GM19240 (cell line): ENCODE results near the gene BCR.

Source experiments
- DNase-seq: peaks from one replicate; pipeline ENCODE4 v3.0.0; 2011; ENCODE audit warnings: low spot score; ENCODE audit not compliant: insufficient read length

The BCR gene

GRCh38 chr22:23230348-23231068 lies 50.2 kb downstream of the BCR start:
- no peak for DNase-seq

GRCh38 chr22:23231471-23232093 lies 51.3 kb downstream of the BCR start:
- DNase-seq = no peak

GRCh38 chr22:23232094-23232905 lies 52.0 kb downstream of the BCR start:
- no peak for DNase-seq

GRCh38 chr22:23233084-23233531 lies 52.8 kb downstream of the BCR start:
- no peak for DNase-seq

DNA sequence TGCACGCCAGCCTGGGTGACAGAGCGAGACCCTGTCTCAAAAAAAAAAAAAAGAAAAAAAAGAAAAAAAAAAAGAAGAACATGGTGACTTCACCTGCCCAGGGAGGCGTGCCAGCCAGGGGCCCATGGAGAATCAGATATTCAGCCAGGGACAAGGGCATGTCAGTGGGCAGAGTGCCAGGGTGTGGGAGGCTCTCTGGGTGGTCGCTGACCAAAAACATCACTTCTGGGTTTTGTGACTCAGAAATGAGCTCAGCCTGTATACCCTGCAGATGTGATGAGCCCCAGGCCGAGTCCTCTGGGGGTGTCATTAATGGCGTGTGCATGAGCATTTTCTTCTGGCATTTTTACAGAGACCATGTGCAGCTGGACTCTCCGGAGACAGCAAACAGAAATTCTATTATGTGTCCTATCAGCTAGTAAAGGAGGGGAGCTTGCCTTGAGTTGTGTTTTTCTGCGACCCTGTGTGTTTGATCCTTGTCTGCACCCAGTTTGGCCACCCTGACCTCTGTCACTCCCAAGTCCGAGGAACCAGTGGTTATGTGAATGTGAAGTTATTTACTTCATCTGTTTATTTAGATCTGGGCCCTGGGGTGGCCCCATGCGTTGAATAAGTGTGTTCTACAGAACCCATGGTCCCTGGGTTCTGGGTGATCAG lies 53.6 kb downstream of the BCR start:
- no peak for DNase-seq

- DNase-seq = no peak
Measured at GRCh38 chr22:23234409-23235161, 54.3 kb downstream of the BCR start.

- DNase-seq = no peak
Measured at GRCh38 chr22:23235425-23235824, 55.1 kb downstream of the BCR start.

GRCh38 chr22:23236026-23236425 lies 55.7 kb downstream of the BCR start:
- DNase-seq = no peak

DNA sequence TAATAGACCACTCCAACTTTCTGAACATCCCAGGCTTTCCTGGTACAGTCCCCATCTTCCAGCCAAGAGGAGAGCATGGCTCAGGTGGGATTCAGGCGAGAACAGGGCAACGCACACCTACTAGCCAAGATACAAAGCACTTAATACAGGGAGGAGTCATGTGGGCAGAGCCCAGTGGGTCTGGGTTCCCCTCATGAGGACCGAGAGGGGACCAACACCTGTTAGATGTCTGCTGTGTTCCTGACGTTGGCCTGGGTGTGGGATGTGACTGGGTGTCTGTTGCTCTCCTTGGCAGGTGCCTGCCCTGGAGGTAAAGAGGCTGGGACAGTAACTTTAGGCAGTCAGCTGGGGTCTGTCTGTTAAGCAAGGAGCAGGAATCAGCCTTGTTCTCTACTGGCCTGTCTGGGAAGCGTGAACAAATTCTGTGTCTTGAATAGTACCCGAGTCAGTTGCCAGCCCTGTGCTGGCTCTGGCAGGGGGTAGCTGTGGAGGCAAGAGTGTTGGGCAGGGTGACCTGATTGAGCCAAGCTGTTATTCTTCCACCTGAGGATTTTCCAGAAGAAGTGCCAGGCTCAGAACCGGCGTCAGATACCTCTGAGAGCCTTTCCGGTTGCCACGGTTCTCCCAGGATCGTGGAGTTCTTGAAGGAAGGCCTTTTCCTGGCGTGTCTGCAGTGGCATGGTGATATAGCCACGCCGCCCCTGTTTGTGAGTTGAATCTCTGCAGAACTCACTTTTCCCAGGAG lies 56.3 kb downstream of the BCR start:
- no peak for DNase-seq

DNA sequence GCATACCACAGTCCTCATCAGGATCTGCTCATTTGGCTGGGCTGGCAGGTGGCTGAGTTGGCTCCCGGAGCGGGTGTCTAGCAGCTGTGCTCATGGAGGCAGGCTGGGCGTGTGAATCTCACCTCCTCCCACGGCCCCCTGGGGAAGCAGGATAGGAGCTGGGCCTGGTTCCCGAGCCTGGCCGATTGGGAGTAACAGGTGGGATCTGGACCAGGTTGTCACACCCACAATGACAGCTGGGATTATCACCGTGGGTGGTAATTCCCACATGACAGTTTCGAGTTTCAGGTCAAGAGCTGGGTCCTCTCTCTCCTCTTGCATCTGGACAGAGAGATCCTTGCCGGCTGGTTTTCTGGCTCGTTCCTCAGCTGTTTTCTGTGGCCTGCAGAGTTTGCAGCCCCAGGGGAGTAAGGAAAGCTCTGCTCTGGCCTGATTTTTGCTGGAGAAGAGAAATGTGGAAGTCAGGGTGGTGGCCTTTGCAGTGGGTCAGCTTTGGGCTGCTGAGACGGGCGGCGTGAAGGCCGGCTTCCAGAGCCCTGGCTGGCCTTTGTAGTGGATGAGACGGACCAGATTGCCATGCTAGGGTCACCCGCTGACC lies 57.0 kb downstream of the BCR start:
- DNase-seq = no peak

DNA sequence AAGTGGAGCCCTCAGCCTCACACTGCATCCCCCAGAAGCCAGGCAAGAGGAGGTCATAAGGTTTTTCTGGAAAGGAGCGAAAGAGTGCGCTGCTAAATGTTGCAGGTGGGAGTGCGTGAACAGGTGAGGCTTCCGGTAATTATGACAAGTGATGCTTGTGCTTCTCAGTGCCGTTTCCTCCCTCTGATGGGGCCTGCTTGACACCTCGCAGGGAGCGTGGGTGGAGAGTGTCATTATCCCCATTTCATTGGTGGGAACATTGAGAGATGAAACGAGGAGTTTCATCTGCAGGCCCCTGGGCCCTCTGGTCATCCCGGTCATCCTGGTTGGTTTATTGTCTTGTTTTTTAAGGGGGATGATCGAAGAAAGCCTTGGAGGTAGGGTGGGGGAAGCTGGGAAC lies 57.5 kb downstream of the BCR start:
- no peak for DNase-seq

DNA sequence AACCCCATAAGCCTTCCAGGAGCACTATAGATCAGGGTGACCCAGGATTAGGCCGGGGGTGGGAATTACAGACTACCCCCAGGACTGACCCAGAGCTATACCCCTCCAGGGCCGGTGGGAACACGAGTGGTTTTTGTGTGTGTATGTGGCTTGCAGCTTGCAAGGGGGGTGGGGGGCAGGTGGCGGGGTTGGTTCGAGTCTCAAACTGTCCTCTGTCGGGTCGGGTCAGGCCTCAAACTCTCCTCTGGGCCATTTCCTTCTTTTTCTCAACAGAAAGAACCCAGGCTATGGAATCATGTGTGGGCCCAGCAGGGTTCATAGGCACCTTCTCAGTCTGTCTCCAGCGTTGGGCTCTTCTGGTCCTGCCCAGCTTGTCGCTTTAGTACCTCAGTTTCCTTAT lies 58.4 kb downstream of the BCR start:
- DNase-seq = no peak

DNA sequence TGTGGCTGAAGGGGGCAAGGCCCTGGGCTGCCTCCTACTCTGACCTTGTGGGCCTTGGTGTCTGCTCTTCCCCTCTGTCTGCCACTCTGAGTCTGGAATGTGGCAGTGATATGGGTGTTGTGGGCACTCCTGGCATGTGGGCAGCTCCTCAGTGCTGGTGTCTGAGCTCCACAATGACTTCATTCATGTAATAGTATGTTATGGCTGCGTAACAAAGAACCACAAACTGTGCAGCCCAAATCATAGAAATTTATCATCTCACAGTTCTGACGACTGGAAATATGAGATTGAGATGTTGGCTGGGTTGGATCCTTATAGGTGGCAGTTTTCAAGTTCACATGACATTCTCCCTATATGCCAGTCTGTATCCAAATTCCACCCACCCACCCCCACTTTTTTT lies 59.1 kb downstream of the BCR start:
- no peak for DNase-seq

DNA sequence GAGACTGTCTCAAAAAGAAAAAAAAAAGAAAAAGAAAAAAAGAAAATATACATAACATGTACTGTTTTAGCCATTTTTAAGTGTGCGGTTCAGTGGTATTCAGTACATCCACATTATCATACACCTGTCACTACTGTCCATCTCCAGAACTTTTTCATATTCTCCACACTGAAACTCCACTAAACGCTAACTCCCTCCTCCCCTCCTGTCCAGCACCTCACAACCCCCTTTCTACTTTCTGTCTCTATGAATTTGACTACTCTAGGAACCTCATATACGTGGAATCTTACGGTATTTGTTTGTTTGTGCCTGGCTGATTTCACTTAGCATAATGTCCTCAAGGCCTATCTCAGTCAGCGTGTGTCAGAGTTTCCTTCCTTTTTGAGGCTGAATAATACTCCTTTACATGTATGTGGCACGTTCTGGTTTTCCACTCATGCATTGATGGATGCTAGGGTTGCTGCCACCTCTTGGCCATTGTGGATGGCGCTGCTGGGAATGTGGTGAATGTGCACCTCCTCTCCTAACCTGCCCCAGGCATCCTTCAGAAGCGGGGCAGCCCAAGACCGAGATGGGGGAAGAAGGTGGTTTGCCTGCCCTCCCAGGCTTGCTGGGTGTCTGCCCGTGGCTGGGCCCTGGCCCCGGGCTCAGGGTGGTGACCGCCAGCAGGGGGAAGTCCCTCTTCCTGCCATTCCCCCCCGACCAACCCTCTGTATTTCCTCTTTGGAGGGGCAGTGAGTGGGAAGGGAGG lies 60.5 kb downstream of the BCR start:
- no peak for DNase-seq

GRCh38 chr22:23241562-23242472 lies 61.5 kb downstream of the BCR start:
- no peak for DNase-seq

DNA sequence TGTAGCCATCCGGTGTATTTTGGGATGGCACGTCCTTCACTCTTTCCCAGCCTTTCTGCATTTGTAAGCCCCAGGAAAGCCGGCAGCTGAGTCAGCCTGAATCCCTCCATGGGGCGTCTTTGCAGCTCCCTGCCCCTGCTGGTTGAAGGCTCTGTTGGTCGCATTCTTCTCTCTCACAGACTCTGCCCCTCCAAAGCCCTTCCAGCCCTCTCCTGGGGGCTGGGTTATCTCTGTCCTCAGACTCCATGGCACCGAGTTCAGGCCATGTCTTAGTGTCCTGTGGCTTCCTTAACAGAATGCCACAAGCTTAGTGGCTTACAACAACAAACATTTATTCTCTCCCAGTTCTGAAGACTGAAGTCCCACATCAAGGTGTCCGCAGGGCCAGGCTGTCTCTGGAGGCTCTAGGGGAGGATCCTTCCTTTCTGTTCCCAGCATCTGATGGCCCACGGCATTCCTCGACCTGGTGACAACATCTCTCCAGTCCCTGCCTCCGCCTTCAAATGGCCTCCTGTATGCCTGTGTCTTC lies 62.2 kb downstream of the BCR start:
- no peak for DNase-seq

- DNase-seq = peak; percentile 43
Measured at GRCh38 chr22:23243006-23243573, 62.8 kb downstream of the BCR start.
